G401 (cell line): ENCODE data around the gene SETD5. TPM values are rescaled to one million over a fixed set of nuclear protein-coding genes. Genes with fewer than 3 reads are reported as not detected.

Source experiments
- DNase-seq: peaks from one replicate; pipeline ENCODE4 v3.0.0-alpha.2; 2015; ENCODE audit warnings: low spot score
- in situ Hi-C: cut with HindIII; loops from 2 replicates; pipeline ENCODE4 v1.10.0; 2016; ENCODE audit warnings: low sequenced_read_pairs, mixed read lengths
- total RNA-seq: library from RNA; depleted of rRNA; stranded (reverse); fragments of >200 nt; shearing (Covaris generic); gene quantifications from 2 replicates; pipeline ENCODE4 v1.2.3, GENCODE V29; 2014; rRNA removed

SETD5 gene
- total RNA-seq, 1 experiment from 2014 or later, result 60.6 TPM

- in situ Hi-C loops, result no loop called here
Observed at GRCh38 chr3:9500108-9501050, 103.0 kb downstream of the SETD5 start.

GRCh38 chr3:9501226-9501625 is 103.8 kb downstream of the SETD5 start:
- in situ Hi-C loops, result no loop called here
- no peak for DNase-seq

More at GRCh38 chr3:9500108-9501050, 103.0 kb downstream of the SETD5 start:
- DNase-seq, result peak; percentile 14

GRCh38 chr3:9503283-9503682 is 105.9 kb downstream of the SETD5 start:
- peak; percentile 80 for DNase-seq
- in situ Hi-C loops, result no loop called here

- in situ Hi-C loops, result no loop called here
- DNase-seq, result no peak
Observed at GRCh38 chr3:9507586-9508578, 110.5 kb downstream of the SETD5 start.

- in situ Hi-C loops, result no loop called here
- peak; percentile 25 for DNase-seq
Observed at GRCh38 chr3:9508781-9509180, 111.4 kb downstream of the SETD5 start.

GRCh38 chr3:9512456-9513045 is 115.1 kb downstream of the SETD5 start:
- in situ Hi-C loops, result no loop called here
- DNase-seq, result no peak

GRCh38 chr3:9514306-9514705 is 116.9 kb downstream of the SETD5 start:
- in situ Hi-C loops, result no loop called here
- DNase-seq, result no peak

- in situ Hi-C loops, result no loop called here
- DNase-seq, result no peak
Observed at GRCh38 chr3:9514956-9515355, 117.5 kb downstream of the SETD5 start.

GRCh38 chr3:9525078-9525477 is 127.7 kb downstream of the SETD5 start:
- DNase-seq, result no peak
- in situ Hi-C loops, result no loop called here

Other genes starting within 250 kb of the SETD5 start
- gene SRGAP3, start 148.0 kb upstream of the SETD5 start, total RNA-seq, result 0.18 and 0.37 TPM in 2 replicates
- 27.5 and 32.0 TPM in 2 replicates for gene THUMPD3, start 34.6 kb upstream of the SETD5 start, total RNA-seq
- gene LHFPL4, start 156.2 kb downstream of the SETD5 start, total RNA-seq, result not detected in 2 replicates